ENCODE results near the gene ESR1.
"Not testable (repeated sequence)": the region's sequence is repeated elsewhere in the genome, so short reads cannot be mapped to it uniquely, and the experiment has no call there.

Gene ESR1

GRCh38 chr6:151813858-151814257 lies 6.4 kb downstream of the ESR1 start:
- DNase-seq (ENCODE audit: low read depth) = no peak

- DNase-seq (ENCODE audit: low read depth) = no peak
Observed at GRCh38 chr6:151814614-151815013, 7.1 kb downstream of the ESR1 start.

- no peak for DNase-seq (ENCODE audit: low read depth)
Observed at GRCh38 chr6:151822252-151823111, 15.0 kb downstream of the ESR1 start.

- DNase-seq (ENCODE audit: low read depth) = no peak
Observed at GRCh38 chr6:151826517-151827142, 19.1 kb downstream of the ESR1 start.

- no peak for DNase-seq (ENCODE audit: low read depth)
Observed at GRCh38 chr6:151832710-151833109, 25.2 kb downstream of the ESR1 start.

- DNase-seq (ENCODE audit: low read depth) = no peak
Observed at GRCh38 chr6:151835396-151835795, 27.9 kb downstream of the ESR1 start.

- no peak for DNase-seq (ENCODE audit: low read depth)
Observed at GRCh38 chr6:151837223-151837622, 29.7 kb downstream of the ESR1 start.

GRCh38 chr6:151842816-151843215 lies 35.3 kb downstream of the ESR1 start:
- DNase-seq (ENCODE audit: low read depth) = no peak

GRCh38 chr6:151847064-151847463 lies 39.6 kb downstream of the ESR1 start:
- no peak for DNase-seq (ENCODE audit: low read depth)

- no peak for DNase-seq (ENCODE audit: low read depth)
Observed at GRCh38 chr6:151850479-151851003, 43.1 kb downstream of the ESR1 start.

- DNase-seq (ENCODE audit: low read depth) = no peak
Observed at GRCh38 chr6:151858294-151858693, 50.8 kb downstream of the ESR1 start.

GRCh38 chr6:151862461-151862860 lies 55.0 kb downstream of the ESR1 start:
- DNase-seq (ENCODE audit: low read depth) = no peak

- not testable (repeated sequence) for DNase-seq (ENCODE audit: low read depth)
Observed at GRCh38 chr6:151867361-151867869, 59.9 kb downstream of the ESR1 start.

- DNase-seq (ENCODE audit: low read depth) = no peak
Observed at GRCh38 chr6:151869345-151869744, 61.9 kb downstream of the ESR1 start.

- DNase-seq (ENCODE audit: low read depth) = no peak
Observed at GRCh38 chr6:151869787-151870186, 62.3 kb downstream of the ESR1 start.

- DNase-seq (ENCODE audit: low read depth) = no peak
Observed at GRCh38 chr6:151870375-151870774, 62.9 kb downstream of the ESR1 start.

- no peak for DNase-seq (ENCODE audit: low read depth)
Observed at GRCh38 chr6:151875524-151875923, 68.0 kb downstream of the ESR1 start.

- DNase-seq (ENCODE audit: low read depth) = no peak
Observed at GRCh38 chr6:151876122-151876521, 68.6 kb downstream of the ESR1 start.

- DNase-seq (ENCODE audit: low read depth) = no peak
Observed at GRCh38 chr6:151877458-151877857, 70.0 kb downstream of the ESR1 start.

GRCh38 chr6:151881231-151881630 lies 73.7 kb downstream of the ESR1 start:
- no peak for DNase-seq (ENCODE audit: low read depth)

GRCh38 chr6:151882206-151882605 lies 74.7 kb downstream of the ESR1 start:
- DNase-seq (ENCODE audit: low read depth) = no peak

- DNase-seq (ENCODE audit: low read depth) = no peak
Observed at GRCh38 chr6:151885234-151885633, 77.8 kb downstream of the ESR1 start.

- no peak for DNase-seq (ENCODE audit: low read depth)
Observed at GRCh38 chr6:151891524-151891923, 84.0 kb downstream of the ESR1 start.

All from stimulated activated CD8-positive, alpha-beta memory T cell treated with anti-CD3 and anti-CD28 coated beads, Interleukin-15, amount 100 ng/mL, for 1 hour (primary cell).